Ovary (tissue), 3 donors: ENCODE results near the gene FAM184B.

Experiments
- POLR2A ChIP-seq: fragments of 450-650 bp; IDR thresholded peaks from one replicate; pipeline ENCODE4 v1.6.1; 2017; ENCODE audit warnings: antibody characterized with exemption, mild to moderate bottlenecking, moderate library complexity
- TF ChIP-seq, protein P1 (sequence below), 3 donors: fragments of 450-650 bp in 2 of 3; fragments of 200-600 bp in 1 of 3; IDR thresholded peaks; one replicate each; pipeline versions ENCODE4 v1.5.1 to v1.8.0; 2016 to 2022; ENCODE audit warnings: antibody characterized with exemption in 3 of 3, mild to moderate bottlenecking in 1 of 3
- donor health status: DM: no; HTN: no; CAD: no.

DNA sequence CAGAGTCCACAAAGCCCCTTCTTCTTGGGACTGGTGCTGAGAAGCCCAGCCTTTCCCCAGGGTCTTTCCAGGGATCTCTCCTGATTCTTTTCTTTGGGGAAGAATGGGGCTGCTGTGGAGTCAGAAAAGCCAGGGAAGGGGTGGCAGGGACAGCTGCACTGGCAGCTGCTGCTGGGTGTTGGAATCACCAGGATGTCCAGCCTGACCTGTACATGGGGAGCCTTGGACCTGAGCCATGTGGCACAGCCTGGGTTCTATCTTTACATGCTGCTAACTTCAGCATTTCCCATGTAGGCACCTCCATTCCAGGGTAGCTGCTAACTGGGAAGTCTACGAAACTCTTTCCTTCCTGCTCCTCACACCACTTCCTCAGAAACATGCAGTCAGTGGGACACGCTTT, 131.0 kb downstream of the FAM184B start:
- TF ChIP-seq POLR2A = no peak
- TF ChIP-seq, protein P1, sequence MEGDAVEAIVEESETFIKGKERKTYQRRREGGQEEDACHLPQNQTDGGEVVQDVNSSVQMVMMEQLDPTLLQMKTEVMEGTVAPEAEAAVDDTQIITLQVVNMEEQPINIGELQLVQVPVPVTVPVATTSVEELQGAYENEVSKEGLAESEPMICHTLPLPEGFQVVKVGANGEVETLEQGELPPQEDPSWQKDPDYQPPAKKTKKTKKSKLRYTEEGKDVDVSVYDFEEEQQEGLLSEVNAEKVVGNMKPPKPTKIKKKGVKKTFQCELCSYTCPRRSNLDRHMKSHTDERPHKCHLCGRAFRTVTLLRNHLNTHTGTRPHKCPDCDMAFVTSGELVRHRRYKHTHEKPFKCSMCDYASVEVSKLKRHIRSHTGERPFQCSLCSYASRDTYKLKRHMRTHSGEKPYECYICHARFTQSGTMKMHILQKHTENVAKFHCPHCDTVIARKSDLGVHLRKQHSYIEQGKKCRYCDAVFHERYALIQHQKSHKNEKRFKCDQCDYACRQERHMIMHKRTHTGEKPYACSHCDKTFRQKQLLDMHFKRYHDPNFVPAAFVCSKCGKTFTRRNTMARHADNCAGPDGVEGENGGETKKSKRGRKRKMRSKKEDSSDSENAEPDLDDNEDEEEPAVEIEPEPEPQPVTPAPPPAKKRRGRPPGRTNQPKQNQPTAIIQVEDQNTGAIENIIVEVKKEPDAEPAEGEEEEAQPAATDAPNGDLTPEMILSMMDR (IDR thresholded peaks at IDR 0.05) = no peak
